Measurements from ENCODE around the gene CIC.

The CIC gene

DNA sequence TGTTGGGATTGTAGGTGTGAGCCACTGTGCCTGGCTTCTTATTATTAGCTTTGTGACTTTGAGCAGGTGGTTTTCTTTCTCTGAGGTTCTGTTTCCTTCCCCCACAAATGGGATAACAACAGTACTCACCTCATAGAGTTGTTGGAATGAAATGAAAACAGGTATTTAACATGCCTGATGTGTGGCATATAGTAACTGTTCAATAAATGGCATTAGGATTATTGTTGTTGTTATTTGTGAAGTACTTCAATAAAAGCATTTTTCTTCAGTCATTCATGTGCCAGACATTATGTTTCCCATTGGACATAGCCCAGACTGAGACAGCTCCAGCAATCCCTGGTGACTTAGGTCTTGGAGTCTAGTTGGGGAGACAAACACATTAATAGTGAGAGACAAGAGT is 57.9 kb downstream of the CIC start:
- Histone ChIP-seq H4K20me1 (ENCODE audit: low read depth, low read length) (no peaks in the 10 kb centered on the region), H3K4me3 (ENCODE audit: insufficient read depth, low read length, poor library complexity, severe bottlenecking) (no peak overlapping the region), H3F3A (ENCODE audit: insufficient read depth) (no peaks in the 10 kb centered on the region), H3K9me3 (ENCODE audit: insufficient read depth, low read length) (no peaks in the 10 kb centered on the region), H2AFZ (ENCODE audit: low read depth, low read length, severe bottlenecking) (no peak overlapping the region), H3K4me2 (ENCODE audit: low read depth, low read length, poor library complexity, severe bottlenecking) (peak overlapping the region; percentile 62), H3K9me2 (replicated peaks; ENCODE audit: insufficient read depth, low read length) (no peaks in the 10 kb centered on the region), H3K27me3 (ENCODE audit: low read length) (no peaks in the 10 kb centered on the region), H3K27ac (ENCODE audit: low read depth, low read length) (no peak overlapping the region), H3K9ac (ENCODE audit: low read length) (peak overlapping the region; percentile 82; the same call in 1 of the 2 replicates), H3K36me3 (ENCODE audit: low read length) (no peaks in the 10 kb centered on the region), H3K79me2 (ENCODE audit: insufficient read depth, low read length) (no peaks in the 10 kb centered on the region)
- TF ChIP-seq, protein P1, sequence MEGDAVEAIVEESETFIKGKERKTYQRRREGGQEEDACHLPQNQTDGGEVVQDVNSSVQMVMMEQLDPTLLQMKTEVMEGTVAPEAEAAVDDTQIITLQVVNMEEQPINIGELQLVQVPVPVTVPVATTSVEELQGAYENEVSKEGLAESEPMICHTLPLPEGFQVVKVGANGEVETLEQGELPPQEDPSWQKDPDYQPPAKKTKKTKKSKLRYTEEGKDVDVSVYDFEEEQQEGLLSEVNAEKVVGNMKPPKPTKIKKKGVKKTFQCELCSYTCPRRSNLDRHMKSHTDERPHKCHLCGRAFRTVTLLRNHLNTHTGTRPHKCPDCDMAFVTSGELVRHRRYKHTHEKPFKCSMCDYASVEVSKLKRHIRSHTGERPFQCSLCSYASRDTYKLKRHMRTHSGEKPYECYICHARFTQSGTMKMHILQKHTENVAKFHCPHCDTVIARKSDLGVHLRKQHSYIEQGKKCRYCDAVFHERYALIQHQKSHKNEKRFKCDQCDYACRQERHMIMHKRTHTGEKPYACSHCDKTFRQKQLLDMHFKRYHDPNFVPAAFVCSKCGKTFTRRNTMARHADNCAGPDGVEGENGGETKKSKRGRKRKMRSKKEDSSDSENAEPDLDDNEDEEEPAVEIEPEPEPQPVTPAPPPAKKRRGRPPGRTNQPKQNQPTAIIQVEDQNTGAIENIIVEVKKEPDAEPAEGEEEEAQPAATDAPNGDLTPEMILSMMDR (IDR thresholded peaks at IDR 0.05; ENCODE audit: insufficient read depth, low read length, poor library complexity, severe bottlenecking): no peak
- TF ChIP-seq EZH2phosphoT487 (conservative IDR thresholded peaks at IDR 0.05; ENCODE audit: low read length): no peak

DNA sequence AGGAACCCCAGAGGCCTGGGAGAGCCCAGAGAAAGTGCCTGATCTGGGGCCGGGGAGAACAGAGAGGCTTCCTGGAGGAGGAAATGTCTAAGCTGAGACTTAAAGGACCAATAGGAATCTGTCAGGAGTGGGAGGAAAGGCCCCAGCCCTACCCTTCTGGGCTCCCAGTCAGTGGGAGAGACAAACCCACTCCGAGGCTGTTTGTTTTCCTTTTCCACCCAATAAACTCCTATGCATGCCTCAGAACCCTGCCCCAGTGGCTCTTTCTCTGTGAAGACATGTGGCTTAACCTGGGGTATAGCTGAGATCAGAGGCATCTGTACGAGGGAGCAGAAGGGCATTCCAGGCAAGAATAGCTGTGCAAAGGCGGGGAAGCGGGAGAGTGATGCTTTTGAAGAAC is 58.3 kb downstream of the CIC start:
- Histone ChIP-seq H2AFZ (ENCODE audit: low read depth, low read length, severe bottlenecking) (no peak overlapping the region), H3K36me3 (ENCODE audit: low read length) (no peaks in the 10 kb centered on the region), H3K4me3 (ENCODE audit: insufficient read depth, low read length, poor library complexity, severe bottlenecking) (no peak overlapping the region), H3K9me2 (replicated peaks; ENCODE audit: insufficient read depth, low read length) (no peaks in the 10 kb centered on the region), H3K27ac (ENCODE audit: low read depth, low read length) (no peak overlapping the region), H4K20me1 (ENCODE audit: low read depth, low read length) (no peaks in the 10 kb centered on the region), H3K9ac (ENCODE audit: low read length) (no peak overlapping the region), H3K4me2 (ENCODE audit: low read depth, low read length, poor library complexity, severe bottlenecking) (peak overlapping the region; percentile 62), H3K9me3 (ENCODE audit: insufficient read depth, low read length) (no peaks in the 10 kb centered on the region), H3F3A (ENCODE audit: insufficient read depth) (no peaks in the 10 kb centered on the region), H3K79me2 (ENCODE audit: insufficient read depth, low read length) (no peaks in the 10 kb centered on the region), H3K27me3 (ENCODE audit: low read length) (no peaks in the 10 kb centered on the region)
- TF ChIP-seq, protein P1 (IDR thresholded peaks at IDR 0.05; ENCODE audit: insufficient read depth, low read length, poor library complexity, severe bottlenecking): no peak
- no peak for TF ChIP-seq EZH2phosphoT487 (conservative IDR thresholded peaks at IDR 0.05; ENCODE audit: low read length)

DNA sequence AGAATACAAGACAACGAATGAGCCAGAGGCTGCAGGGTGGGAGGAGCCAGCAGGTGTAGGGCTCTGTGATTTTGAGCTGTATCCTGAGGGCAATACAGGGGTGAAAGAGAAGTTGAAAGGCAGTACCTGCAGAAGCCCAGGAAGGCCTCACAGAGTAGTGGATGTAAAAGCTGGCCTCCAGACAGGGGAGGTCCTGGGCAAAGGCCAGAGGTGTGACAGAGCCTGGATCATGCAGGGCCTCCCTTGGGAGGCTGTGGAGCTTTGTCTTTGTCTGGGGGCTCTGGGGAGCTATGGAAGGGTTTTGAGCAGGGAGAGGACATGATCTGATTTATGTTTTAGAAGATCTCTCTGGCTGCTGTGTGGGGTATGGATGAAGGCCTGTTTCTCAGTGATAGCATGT is 59.1 kb downstream of the CIC start:
- no peak overlapping the region for H3K4me2 ChIP-seq (ENCODE audit: low read depth, low read length, poor library complexity, severe bottlenecking)
- no peak overlapping the region for H3K27ac ChIP-seq (ENCODE audit: low read depth, low read length)
- H3K9ac ChIP-seq (ENCODE audit: low read length): no peak overlapping the region
- no peaks in the 10 kb centered on the region for H3K36me3 ChIP-seq (ENCODE audit: low read length)
- H2AFZ ChIP-seq (ENCODE audit: low read depth, low read length, severe bottlenecking): no peak overlapping the region
- H3K4me3 ChIP-seq (ENCODE audit: insufficient read depth, low read length, poor library complexity, severe bottlenecking): no peak overlapping the region
- H3K9me3 ChIP-seq (ENCODE audit: insufficient read depth, low read length): no peaks in the 10 kb centered on the region
- no peaks in the 10 kb centered on the region for H4K20me1 ChIP-seq (ENCODE audit: low read depth, low read length)
- no peaks in the 10 kb centered on the region for H3F3A ChIP-seq (ENCODE audit: insufficient read depth)
- H3K79me2 ChIP-seq (ENCODE audit: insufficient read depth, low read length): no peaks in the 10 kb centered on the region
- TF ChIP-seq, protein P1 (IDR thresholded peaks at IDR 0.05; ENCODE audit: insufficient read depth, low read length, poor library complexity, severe bottlenecking): no peak
- TF ChIP-seq EZH2phosphoT487 (conservative IDR thresholded peaks at IDR 0.05; ENCODE audit: low read length): no peak
- no peaks in the 10 kb centered on the region for H3K27me3 ChIP-seq (ENCODE audit: low read length)
- H3K9me2 ChIP-seq (replicated peaks; ENCODE audit: insufficient read depth, low read length): no peaks in the 10 kb centered on the region
